HepG2 (cell line): ENCODE measurements around the gene IFT172.

Source experiments
- IRF1 ChIP-seq: sonication (generic); formaldehyde crosslinking; IDR thresholded peaks from 2 replicates; pipeline ENCODE4 v1.4.0; 2020; ENCODE audit warnings: low read depth, mild to moderate bottlenecking, missing genetic modification reagents
- MAFK ChIP-seq, 2 experiments: IDR thresholded peaks in 1 of 2; conservative IDR thresholded peaks in 1 of 2; 2 replicates each; pipeline ENCODE4 v1.6.1; 2011; ENCODE audit warnings: improper control_type of control experiment in 2 of 2, low read length in 2 of 2
- RXRA ChIP-seq: sonication (generic); formaldehyde crosslinking; IDR thresholded peaks from 2 replicates; pipeline ENCODE4 v1.5.1; 2020; ENCODE audit warnings: missing genetic modification reagents
- THAP7 ChIP-seq: sonication (generic); formaldehyde crosslinking; IDR thresholded peaks from 2 replicates; pipeline ENCODE4 v1.8.1; 2023; ENCODE audit warnings: mild to moderate bottlenecking, missing genetic modification reagents
- ZNF598 ChIP-seq: sonication (generic); formaldehyde crosslinking; IDR thresholded peaks from 2 replicates; pipeline ENCODE4 v1.5.1; 2020; ENCODE audit warnings: mild to moderate bottlenecking, missing genetic modification reagents, borderline replicate concordance
- TF ChIP-seq, protein P1 (sequence below): sonication (generic); formaldehyde crosslinking; IDR thresholded peaks from 2 replicates; pipeline ENCODE4 v1.4.0; 2020; ENCODE audit warnings: missing genetic modification reagents
- TF ChIP-seq, protein P2 (sequence below): sonication (generic); formaldehyde crosslinking; IDR thresholded peaks from 2 replicates; pipeline ENCODE4 v1.5.0; 2020; ENCODE audit warnings: mild to moderate bottlenecking, missing genetic modification reagents, moderate library complexity
- TF ChIP-seq, protein P3 (sequence below): sonication (generic); formaldehyde crosslinking; IDR thresholded peaks from 2 replicates; pipeline ENCODE4 v1.5.0; 2020; ENCODE audit warnings: missing genetic modification reagents

- TF ChIP-seq, protein P1, sequence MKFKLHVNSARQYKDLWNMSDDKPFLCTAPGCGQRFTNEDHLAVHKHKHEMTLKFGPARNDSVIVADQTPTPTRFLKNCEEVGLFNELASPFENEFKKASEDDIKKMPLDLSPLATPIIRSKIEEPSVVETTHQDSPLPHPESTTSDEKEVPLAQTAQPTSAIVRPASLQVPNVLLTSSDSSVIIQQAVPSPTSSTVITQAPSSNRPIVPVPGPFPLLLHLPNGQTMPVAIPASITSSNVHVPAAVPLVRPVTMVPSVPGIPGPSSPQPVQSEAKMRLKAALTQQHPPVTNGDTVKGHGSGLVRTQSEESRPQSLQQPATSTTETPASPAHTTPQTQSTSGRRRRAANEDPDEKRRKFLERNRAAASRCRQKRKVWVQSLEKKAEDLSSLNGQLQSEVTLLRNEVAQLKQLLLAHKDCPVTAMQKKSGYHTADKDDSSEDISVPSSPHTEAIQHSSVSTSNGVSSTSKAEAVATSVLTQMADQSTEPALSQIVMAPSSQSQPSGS (CRISPR knock-in tag), result no peak
- no peak for TF ChIP-seq THAP7 (CRISPR knock-in tag)
- TF ChIP-seq, protein P2, sequence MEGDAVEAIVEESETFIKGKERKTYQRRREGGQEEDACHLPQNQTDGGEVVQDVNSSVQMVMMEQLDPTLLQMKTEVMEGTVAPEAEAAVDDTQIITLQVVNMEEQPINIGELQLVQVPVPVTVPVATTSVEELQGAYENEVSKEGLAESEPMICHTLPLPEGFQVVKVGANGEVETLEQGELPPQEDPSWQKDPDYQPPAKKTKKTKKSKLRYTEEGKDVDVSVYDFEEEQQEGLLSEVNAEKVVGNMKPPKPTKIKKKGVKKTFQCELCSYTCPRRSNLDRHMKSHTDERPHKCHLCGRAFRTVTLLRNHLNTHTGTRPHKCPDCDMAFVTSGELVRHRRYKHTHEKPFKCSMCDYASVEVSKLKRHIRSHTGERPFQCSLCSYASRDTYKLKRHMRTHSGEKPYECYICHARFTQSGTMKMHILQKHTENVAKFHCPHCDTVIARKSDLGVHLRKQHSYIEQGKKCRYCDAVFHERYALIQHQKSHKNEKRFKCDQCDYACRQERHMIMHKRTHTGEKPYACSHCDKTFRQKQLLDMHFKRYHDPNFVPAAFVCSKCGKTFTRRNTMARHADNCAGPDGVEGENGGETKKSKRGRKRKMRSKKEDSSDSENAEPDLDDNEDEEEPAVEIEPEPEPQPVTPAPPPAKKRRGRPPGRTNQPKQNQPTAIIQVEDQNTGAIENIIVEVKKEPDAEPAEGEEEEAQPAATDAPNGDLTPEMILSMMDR (CRISPR knock-in tag), result no peak
- TF ChIP-seq MAFK (conservative IDR thresholded peaks at IDR 0.05 in 1 of 2, IDR thresholded peaks at IDR 0.05 in 1 of 2; ENCODE audit: low read length in 2 of 2), result no peak
- no peak for TF ChIP-seq IRF1
- no peak for TF ChIP-seq RXRA (CRISPR knock-in tag)
- TF ChIP-seq ZNF598, result no peak
- TF ChIP-seq, protein P3, sequence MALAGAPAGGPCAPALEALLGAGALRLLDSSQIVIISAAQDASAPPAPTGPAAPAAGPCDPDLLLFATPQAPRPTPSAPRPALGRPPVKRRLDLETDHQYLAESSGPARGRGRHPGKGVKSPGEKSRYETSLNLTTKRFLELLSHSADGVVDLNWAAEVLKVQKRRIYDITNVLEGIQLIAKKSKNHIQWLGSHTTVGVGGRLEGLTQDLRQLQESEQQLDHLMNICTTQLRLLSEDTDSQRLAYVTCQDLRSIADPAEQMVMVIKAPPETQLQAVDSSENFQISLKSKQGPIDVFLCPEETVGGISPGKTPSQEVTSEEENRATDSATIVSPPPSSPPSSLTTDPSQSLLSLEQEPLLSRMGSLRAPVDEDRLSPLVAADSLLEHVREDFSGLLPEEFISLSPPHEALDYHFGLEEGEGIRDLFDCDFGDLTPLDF (CRISPR knock-in tag), result no peak
Observed at GRCh38 chr2:27518782-27519113, 29.2 kb upstream of the IFT172 start.
